ENCODE measurements around the gene CMIP. TPM values are rescaled to one million over a fixed set of nuclear protein-coding genes. Genes with fewer than 3 reads are reported as not detected.

The CMIP gene
- total RNA-seq, 1 donor, result 15.7 TPM

DNA sequence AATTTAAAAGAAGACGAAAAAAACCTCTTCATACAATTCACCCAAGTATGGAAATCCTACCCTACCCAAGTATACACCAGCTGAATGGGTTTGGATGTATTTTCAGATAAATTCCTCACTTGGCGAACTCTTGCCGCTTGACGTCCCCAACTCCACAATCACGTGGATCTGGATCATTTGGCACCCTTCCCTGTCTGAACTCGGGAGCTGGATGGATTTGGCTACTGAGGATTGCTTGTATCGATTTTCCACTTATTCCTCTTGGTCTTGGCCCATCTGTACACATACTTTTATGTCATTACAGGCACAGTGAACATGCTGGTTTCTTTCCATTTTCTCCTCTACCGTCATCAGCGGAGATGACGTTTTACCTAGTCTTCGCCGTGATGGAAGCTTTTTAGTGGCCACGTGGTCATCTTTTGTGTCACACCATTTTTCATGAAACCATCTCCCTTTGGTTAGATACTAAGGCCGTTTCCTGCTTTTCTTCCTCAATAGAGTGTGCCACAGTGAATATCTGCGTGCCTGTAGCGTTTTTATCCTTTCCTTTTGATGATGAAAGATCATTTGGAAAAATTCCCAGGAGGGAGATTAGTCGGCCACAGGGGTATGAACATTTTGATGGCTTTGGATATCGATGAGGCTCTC, 47.1 kb downstream of the CMIP start:
- DNase-seq (ENCODE audit: low read depth), result peak; percentile 62
- TF ChIP-seq, protein P1, sequence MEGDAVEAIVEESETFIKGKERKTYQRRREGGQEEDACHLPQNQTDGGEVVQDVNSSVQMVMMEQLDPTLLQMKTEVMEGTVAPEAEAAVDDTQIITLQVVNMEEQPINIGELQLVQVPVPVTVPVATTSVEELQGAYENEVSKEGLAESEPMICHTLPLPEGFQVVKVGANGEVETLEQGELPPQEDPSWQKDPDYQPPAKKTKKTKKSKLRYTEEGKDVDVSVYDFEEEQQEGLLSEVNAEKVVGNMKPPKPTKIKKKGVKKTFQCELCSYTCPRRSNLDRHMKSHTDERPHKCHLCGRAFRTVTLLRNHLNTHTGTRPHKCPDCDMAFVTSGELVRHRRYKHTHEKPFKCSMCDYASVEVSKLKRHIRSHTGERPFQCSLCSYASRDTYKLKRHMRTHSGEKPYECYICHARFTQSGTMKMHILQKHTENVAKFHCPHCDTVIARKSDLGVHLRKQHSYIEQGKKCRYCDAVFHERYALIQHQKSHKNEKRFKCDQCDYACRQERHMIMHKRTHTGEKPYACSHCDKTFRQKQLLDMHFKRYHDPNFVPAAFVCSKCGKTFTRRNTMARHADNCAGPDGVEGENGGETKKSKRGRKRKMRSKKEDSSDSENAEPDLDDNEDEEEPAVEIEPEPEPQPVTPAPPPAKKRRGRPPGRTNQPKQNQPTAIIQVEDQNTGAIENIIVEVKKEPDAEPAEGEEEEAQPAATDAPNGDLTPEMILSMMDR (IDR thresholded peaks at IDR 0.05; ENCODE audit: insufficient read depth, low read length), result no peak
- H3K4me3 ChIP-seq (ENCODE audit: low read depth, low read length), result no peak overlapping the region

DNA sequence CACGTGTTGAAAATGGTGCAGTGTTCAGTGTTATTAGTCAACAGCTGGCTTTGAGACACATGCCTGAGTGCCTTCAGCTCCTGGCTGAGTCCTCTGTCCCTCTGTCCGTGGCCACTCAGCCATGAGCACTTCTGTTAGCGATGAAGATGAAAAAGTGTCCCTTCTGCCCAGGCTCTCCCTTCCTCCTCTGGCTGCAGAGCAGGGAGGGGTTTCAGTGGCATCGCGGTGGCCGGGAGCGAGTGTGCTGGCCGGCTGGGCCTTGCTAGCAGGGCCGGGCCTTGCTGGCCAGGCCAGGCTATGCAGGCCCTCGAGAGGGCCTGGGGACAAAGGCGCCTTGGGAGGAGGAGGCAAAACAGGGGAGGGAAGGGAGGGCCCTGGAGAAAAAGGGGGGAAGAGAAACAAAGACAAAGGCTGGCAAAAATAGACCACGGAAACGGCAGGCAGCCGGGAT, 47.7 kb downstream of the CMIP start:
- no peak overlapping the region for H3K4me3 ChIP-seq (ENCODE audit: low read depth, low read length)
- TF ChIP-seq, protein P1 (IDR thresholded peaks at IDR 0.05; ENCODE audit: insufficient read depth, low read length), result no peak
- no peak for DNase-seq (ENCODE audit: low read depth)

DNA sequence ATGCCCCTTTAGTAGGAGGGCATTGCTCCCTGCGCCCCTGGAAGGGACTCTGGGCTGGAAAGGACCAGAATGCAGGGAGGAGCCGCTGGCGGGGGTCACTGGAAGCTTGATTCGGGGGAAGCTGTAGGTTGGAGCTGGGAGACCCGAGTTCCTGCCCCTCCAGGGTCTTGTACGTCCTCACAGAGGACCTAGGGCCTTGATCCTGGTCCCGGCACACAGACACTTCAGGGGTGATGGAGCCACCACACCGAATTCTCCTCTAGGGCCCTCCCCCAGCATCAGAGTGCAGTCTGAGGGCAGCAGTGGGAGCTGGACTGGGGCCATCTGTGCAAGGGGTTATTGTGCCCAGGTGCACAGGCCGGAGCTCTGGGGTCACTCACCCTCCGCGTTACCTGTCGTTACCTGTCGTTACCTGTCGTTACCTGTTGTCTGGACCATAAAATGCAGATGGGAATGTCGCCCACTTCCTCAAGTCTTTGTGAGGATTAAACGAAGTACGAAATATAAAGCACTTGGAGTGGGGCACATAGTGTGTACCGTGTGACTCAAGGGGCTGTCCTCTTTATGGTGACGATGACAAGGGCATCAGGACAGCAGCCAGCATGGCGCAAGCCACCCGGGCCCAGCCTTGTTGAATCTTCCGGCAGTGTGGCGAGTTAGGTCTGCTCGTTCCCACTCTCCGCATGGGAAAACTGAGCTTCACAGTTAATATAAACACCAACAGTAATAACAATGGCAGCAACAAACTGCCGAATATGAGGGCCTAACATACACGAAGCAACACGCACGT, 48.6 kb downstream of the CMIP start:
- TF ChIP-seq, protein P1 (IDR thresholded peaks at IDR 0.05; ENCODE audit: insufficient read depth, low read length), result no peak
- H3K4me3 ChIP-seq (ENCODE audit: low read depth, low read length), result no peak overlapping the region
- DNase-seq (ENCODE audit: low read depth), result no peak

DNA sequence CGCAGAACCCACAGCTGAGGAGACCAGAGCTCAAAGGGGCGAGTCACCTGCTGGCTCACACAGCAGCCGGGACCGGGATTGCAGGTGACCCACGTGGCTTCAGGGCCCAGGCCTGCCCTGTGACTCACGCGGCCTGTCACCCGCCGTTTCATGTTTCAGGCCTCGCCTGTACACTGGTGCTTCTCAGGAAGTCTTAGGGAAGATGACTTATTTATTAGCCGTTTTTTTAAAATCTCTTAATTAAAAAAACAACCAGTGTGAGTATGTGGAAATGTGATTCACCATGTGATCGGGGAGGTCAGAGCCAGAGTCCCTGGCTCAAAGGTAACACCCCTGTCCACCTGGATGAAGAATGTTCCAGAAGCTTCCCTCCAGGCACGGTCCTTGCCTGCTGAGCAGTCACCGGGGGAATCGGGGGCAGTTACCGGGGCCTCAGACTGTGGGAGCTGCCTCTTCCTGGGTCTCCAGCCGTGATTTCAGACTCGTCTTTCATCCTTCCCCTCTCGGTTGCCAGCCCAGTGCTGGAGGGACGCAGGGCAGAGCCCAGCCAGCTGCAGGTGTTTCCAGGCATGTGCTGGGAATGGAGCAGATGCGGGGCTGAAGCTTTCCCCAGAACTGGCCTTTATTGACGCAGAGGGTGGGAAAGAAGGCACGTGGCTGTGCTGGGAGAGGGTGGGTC, 49.3 kb downstream of the CMIP start:
- no peak overlapping the region for H3K4me3 ChIP-seq (ENCODE audit: low read depth, low read length)
- TF ChIP-seq, protein P1 (IDR thresholded peaks at IDR 0.05; ENCODE audit: insufficient read depth, low read length), result no peak
- DNase-seq (ENCODE audit: low read depth), result peak; percentile 48

DNA sequence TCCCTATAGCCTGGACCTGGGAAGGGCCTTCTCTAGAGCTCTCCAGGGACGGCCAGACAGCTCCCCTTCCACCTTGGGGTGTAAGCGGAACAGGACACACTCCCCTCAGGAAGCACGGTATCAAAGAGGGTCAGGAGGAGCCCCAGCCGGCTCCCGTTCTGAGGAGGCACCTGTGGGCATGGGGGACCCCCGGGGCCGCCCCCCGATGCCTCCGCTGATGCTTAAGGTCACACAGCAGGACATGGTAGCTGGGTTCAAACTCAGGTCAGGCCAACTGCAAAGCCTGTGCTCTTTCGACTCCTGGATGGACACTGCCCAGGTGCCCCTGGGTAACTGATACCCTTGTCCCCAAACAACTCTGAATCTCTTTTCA, 49.8 kb downstream of the CMIP start:
- no peak overlapping the region for H3K4me3 ChIP-seq (ENCODE audit: low read depth, low read length)
- TF ChIP-seq, protein P1 (IDR thresholded peaks at IDR 0.05; ENCODE audit: insufficient read depth, low read length), result no peak
- no peak for DNase-seq (ENCODE audit: low read depth)

DNA sequence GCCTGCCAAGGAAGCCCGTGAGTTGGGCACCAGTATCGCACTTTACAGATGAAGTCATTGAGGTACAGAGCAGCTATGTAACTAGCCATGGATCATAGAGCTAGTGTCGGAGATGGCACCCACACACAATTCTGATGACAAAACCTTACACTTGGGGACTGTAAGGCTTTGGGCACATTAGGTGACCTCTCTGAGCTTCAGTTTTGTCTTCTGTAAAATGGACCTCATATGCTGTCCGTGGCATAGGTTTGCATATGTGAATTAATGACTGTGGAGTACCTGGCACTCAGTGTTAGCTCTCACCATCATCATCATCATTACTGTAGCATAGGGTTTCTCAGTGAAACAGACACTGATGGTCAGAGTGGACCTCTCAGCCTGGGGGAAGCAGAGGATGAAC, 50.3 kb downstream of the CMIP start:
- no peak overlapping the region for H3K4me3 ChIP-seq (ENCODE audit: low read depth, low read length)
- no peak for DNase-seq (ENCODE audit: low read depth)
- TF ChIP-seq, protein P1 (IDR thresholded peaks at IDR 0.05; ENCODE audit: insufficient read depth, low read length), result no peak
